Activated gamma-delta T cell (primary cell): Measurements from ENCODE around the gene UTP4.
A peak's percentile ranks its signal among the peaks of the same experiment; 100 is the strongest.

Source experiments
- DNase-seq: peaks from one replicate; lab custom pipeline; 2025; lab: John Stamatoyannopoulos, UW

Gene UTP4

DNA sequence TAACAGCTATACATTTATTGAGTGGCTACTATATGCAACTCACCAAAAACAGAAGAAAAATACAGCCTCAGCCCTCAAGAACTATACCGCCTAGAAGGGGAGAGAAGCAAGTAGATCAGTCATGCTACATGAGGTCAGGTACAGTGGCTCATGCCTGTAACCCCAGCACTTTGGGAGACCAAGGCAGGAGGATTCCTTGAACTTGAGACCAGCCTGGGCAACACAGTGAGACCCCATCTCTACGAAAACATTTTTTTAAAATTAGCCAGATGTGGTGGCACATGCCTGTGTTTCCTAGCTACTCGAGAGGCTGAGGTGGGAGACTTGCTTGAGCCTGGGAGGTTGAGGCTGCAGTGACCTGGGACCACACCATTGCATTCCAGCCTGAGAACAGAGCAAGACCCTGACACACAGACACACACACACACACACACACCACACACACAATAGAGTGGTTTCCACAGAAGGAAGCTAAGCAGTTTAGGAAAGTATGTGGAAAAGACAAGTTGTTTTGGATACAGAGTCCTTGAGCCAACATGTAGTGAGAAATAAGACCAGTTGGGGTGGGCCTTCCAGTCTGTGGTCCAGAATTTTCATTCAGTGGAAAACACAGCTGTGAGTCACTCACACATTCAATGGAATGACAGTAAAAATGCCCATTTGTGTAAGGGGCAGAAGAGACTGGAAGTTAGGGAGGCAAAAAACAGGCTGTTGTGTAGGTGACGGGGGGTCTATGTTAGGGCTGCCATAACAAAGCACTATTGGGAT is 43.8 kb downstream of the UTP4 start:
- no peak for DNase-seq

GRCh38 chr16:69179328-69180010 is 47.0 kb downstream of the UTP4 start:
- DNase-seq = no peak

GRCh38 chr16:69180011-69180338 is 47.5 kb downstream of the UTP4 start:
- no peak for DNase-seq

DNA sequence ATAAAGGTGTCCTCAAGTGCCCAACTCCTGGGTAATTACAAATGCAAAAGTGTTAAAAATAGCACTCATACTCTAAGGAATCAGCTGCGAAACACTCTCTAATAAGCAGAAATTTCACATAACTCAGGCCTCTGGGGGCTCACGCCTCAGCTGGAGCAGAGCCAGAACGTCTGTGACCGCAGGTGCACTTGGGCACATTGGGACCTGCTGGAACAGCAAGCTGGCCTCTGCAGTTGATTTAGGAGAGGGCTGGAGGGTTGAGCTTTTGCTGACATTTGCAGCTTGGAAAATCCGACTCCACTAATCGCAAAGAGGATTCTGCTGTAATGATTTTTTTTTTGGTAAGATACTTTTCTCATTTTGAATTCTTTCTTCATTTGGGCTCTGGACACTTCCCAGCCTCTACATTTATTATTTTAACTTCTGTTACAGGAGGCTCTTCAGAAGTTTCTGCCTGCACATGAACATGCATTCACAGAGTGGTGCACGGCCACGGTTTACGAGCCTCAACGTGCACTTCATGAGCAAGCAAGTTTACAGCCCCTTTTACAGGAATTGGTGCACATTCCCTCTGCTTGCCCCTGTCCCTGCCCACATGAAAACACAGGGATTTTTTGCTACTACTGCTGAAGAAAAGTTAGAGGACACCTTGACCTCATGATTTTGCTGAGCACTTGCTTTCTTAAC is 50.4 kb downstream of the UTP4 start:
- no peak for DNase-seq

DNA sequence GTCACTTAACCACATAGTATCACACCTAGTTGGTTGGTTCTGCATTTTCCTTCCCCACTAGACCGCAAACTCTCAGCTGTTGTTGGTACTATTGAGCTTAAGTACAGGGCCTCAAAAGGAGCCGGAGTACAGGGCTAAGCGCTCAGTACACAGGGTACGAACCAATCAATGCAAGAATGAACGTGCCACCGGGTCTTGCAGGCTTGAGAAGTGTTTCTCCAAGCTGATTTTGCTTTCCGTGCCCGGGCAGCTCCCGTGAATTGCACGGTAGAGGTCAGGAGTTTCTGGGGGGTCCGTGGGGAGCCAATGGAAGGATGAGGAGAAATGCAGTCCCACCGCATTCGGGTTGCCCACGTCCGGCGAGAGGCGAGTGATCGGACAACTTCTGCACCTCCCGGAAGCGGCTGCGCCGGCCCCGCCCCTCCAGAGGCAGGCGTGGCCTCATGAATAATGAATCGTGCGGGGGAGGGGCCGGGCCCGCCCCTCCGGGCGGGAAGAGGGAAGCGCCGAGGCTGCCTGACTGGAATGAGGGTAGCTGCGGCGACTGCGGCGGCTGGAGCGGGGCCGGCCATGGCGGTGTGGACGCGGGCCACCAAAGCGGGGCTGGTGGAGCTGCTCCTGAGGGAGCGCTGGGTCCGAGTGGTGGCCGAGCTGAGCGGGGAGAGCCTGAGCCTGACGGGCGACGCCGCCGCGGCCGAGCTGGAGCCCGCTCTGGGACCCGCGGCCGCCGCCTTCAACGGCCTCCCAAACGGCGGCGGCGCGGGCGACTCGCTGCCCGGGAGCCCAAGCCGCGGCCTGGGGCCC is 54.4 kb downstream of the UTP4 start, which contains the start of gene SNTB2:
SNTB2 (plus strand) TSS at position 523 of the 804 bp plus-strand sequence; CDS start at position 526, 3 bp downstream.
- peak; percentile 71 for DNase-seq

GRCh38 chr16:69187446-69188235 is 55.2 kb downstream of the UTP4 start:
- peak; percentile 36 for DNase-seq

- no peak for DNase-seq
Measured at GRCh38 chr16:69188236-69188549, 55.7 kb downstream of the UTP4 start.

GRCh38 chr16:69188716-69189115 is 56.3 kb downstream of the UTP4 start:
- no peak for DNase-seq

DNA sequence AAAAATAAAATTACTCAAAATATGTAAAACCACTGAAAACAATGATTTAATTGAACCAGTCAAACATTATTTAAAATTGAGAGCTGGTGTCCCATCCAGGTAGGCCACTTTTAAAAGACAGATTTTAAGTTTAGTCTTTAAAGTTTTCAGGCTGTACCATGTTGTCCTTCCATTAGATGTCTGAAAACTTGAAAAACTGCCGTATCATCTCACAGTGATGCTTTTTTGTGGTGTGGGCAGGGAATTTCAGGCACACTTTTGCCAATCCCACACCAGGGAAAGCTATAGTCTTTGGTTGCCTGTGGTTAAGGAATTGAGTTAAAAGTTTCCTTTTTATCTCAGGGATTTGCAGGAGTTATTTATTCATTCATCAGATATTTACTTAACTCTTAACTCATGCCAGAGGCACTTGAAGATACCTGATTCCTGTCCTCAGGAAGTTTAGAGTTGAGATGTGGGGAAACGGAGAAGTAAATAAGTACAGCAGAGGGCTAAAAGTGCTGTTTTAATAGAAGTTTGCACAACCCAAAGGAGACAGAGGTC is 57.7 kb downstream of the UTP4 start:
- DNase-seq = no peak

GRCh38 chr16:69190598-69190997 is 58.1 kb downstream of the UTP4 start:
- no peak for DNase-seq

DNA sequence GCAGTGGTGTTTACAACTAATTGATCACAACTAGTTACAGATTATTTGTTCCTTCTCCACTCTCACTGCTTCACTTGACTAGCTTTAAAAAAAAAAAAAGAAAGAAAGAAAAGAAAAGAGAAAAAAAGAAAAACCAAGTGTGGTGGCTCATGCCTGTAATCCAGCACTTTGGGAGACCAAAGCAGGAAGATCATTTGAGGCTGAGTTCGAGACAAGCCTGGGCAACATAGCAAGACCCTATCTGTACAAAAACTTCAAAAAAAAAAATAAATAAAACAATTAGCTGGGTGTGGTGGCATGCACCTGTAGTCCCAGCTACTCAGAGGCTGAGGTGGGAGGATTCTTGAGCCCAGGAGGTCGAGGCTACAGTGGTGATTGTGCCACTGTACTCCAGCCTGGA is 58.7 kb downstream of the UTP4 start:
- no peak for DNase-seq

- DNase-seq = no peak
Measured at GRCh38 chr16:69193855-69194254, 61.4 kb downstream of the UTP4 start.

DNA sequence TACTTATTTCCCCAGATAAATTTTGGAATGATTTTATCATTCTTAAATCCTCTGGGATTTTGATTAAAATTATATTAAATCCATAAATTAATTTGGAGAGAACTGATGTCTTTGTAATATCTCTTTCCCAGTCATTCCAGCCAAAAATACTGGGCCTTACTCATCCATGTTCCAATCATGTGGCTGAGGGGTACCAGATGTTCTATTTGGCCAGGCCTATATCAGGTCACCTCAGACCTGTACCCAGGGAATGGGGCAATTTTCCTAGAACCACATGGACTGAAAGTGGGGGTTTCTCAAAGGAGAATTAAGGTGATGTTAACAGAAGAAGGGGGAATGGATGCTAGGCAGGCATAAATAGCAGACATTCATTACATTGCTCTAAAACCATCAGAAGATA is 62.0 kb downstream of the UTP4 start:
- DNase-seq = no peak

GRCh38 chr16:69195369-69196029 is 63.0 kb downstream of the UTP4 start:
- no peak for DNase-seq

GRCh38 chr16:69197573-69197972 is 65.1 kb downstream of the UTP4 start:
- no peak for DNase-seq

DNA sequence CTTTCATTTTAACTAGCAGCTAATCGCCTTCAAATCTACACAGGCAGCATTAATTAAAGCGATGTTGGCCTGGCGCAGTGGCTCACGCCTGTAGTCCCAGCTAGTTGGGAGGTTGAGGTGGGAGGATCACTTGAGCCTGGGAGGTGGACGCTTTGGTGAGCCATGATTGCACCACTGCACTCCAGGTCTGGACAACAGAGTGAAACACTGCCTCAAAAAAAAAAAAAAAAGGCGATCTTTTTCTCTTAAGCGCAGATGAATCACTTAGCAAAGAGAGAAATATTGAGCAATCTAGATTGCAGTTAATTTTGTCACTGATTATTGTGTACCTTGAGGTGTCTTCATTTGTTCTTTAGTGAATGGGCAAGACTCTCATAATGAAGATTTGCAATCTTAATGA is 66.9 kb downstream of the UTP4 start:
- DNase-seq = no peak

GRCh38 chr16:69201291-69201690 is 68.8 kb downstream of the UTP4 start:
- DNase-seq = no peak

DNA sequence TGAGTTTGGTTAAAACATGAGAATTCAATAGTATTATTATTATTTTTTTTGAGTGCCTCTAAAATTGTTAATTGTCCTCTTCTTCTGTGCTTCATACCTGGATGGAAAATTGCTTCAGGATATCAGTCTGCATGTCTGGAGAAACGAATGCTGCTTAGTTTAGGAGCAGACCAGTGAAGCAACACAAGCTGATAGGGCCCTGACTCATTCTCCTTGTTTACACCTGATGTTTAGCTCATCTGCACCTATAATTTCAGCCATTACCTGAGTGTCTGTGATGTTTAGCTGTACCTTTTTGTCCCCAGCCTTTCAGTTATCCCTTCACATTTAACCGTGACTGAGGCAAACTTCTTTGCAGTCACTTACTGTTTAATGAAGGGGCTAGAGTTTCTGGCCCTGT is 69.3 kb downstream of the UTP4 start:
- DNase-seq = no peak

DNA sequence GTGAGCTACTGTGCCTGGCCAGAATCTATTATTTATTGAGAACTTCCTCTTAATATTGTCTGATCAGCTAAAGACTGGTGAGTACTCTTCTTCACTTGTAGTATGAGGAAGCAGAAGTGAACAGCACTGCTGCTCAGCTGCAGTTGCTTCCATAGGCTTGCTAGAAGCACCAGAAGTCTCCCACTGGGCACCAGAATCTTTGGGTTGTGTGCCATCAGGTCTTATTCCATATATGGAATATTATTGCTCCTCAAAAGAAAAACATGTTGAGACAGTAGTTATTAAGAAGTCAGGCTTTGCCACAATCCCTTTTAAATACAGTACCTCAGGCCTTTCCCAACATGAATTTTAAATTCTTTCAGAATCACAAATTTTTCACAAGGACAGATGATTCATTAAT is 71.7 kb downstream of the UTP4 start:
- DNase-seq = no peak

DNA sequence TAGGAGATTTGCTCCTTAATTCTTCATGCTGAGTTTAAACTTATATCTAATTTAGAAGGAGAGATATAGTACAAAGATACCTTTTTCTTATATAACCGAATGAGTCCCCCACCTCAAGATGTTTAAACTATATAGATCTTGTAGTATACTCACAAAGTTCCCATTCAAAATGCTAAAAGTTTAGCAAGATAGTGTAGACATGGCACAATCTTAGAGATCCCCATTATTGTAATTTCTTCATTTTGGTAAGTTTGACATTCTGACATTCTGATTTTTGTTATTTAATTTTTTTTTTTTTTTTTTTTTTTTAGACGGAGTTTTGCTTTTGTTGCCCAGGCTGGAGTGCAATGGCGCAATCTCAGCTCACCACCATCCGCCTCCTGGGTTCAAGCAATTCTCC is 77.3 kb downstream of the UTP4 start:
- no peak for DNase-seq

- no peak for DNase-seq
Measured at GRCh38 chr16:69217433-69217832, 85.0 kb downstream of the UTP4 start.
